Spleen (tissue), 11 donors: ENCODE results near the gene MAPK10. TPM values are rescaled to one million over a fixed set of nuclear protein-coding genes. Genes with fewer than 3 reads are reported as not detected.

Experiments
- DNase-seq: peaks from one replicate; pipeline ENCODE4 v3.0.0-alpha.2; 2020
- H3K27ac ChIP-seq, 8 donors: fragments of 200-600 bp; sonication (generic) in 7 of 8; 1 replicate in 4 of 8; 2 replicates in 4 of 8; pipeline versions ENCODE4 v1.5.0 to v1.8.0; 2016 to 2021; ENCODE audit warnings: inconsistent platforms in 4 of 8, mild to moderate bottlenecking in 4 of 8, moderate library complexity in 1 of 8
- H3K27me3 ChIP-seq, 7 donors: fragments of 200-600 bp; sonication (generic) in 6 of 7; replicated peaks in 1 of 7; 1 replicate in 4 of 7; 2 replicates in 3 of 7; pipeline versions ENCODE4 v1.5.0 to v1.8.0; 2016 to 2021; ENCODE audit warnings: inconsistent platforms in 3 of 7, mild to moderate bottlenecking in 1 of 7
- H3K36me3 ChIP-seq, 6 donors: fragments of 200-600 bp; sonication (generic) in 5 of 6; 1 replicate in 4 of 6; 2 replicates in 2 of 6; pipeline versions ENCODE4 v1.5.0 to v1.8.0; 2016 to 2021; ENCODE audit warnings: inconsistent platforms in 2 of 6
- H3K4me1 ChIP-seq, 6 donors: fragments of 200-600 bp; sonication (generic) in 5 of 6; 1 replicate in 3 of 6; 2 replicates in 3 of 6; pipeline versions ENCODE4 v1.5.0 to v1.8.0; 2016 to 2021; ENCODE audit warnings: inconsistent platforms in 3 of 6
- H3K4me3 ChIP-seq, 8 donors: fragments of 200-600 bp; sonication (generic) in 7 of 8; 1 replicate in 4 of 8; 2 replicates in 4 of 8; pipeline versions ENCODE4 v1.5.0 to v1.8.0; 2016 to 2021; ENCODE audit warnings: inconsistent platforms in 4 of 8, mild to moderate bottlenecking in 4 of 8, moderate library complexity in 2 of 8
- H3K9me3 ChIP-seq, 8 donors: fragments of 200-600 bp; sonication (generic) in 7 of 8; 1 replicate in 4 of 8; 2 replicates in 4 of 8; pipeline versions ENCODE4 v1.5.0 to v1.8.0; 2016 to 2021; ENCODE audit warnings: inconsistent platforms in 4 of 8
- CTCF ChIP-seq, 11 experiments: fragments of 200-600 bp in 7 of 11; fragments of 450-650 bp in 4 of 11; sonication (generic) in 4 of 11; IDR thresholded peaks in 8 of 11; conservative IDR thresholded peaks in 3 of 11; 1 replicate in 7 of 11; 2 replicates in 4 of 11; pipeline versions ENCODE4 v1.4.0 to v1.8.0; 2016 to 2021; ENCODE audit warnings: antibody characterized with exemption in 11 of 11, inconsistent platforms in 4 of 11, mild to moderate bottlenecking in 1 of 11
- POLR2A ChIP-seq, 3 donors: fragments of 450-650 bp; IDR thresholded peaks; one replicate each; pipeline ENCODE4 v1.5.1; 2017; ENCODE audit warnings: antibody characterized with exemption in 3 of 3, mild to moderate bottlenecking in 1 of 3
- POLR2AphosphoS5 ChIP-seq, 3 donors: sonication (generic); formaldehyde crosslinking; IDR thresholded peaks; one replicate each; pipeline ENCODE4 v1.5.1; 2017; ENCODE audit warnings: antibody characterized with exemption in 3 of 3
- WGBS, 5 donors: extraction: QIAGEN DNeasy Blood & Tissue Kit in 3 of 5; methylation state at CpG; one replicate each; pipeline versions ENCODE4 v1.1.5 to v1.1.7; 2013 to 2018; 5-methylcytosine and 5-hydroxymethylcytosine counted together
- intact Hi-C: fragments of 100-400 bp; cut with DNase I; formaldehyde crosslinking; loops from one replicate; pipeline ENCODE4 v1.15.0; 2023; ENCODE audit warnings: low total_unique reads
- polyA plus RNA-seq, 3 donors: library from polyadenylated mRNA; stranded (reverse); fragments of 200-250 nt; gene quantifications; one replicate each; pipeline ENCODE4 v1.2.1, GENCODE V29; 2013
- total RNA-seq, 7 donors: library from RNA; depleted of rRNA in 3 of 7; stranded (reverse); fragments of >200 nt in 3 of 7; fragmentation: NEBNext Ultra II Directional in 4 of 7; extraction: Animal tissue kit (Norgen Biotek cat#: 25700) in 4 of 7; gene quantifications; one replicate each; pipeline versions ENCODE4 v1.1.0 to v1.2.1, GENCODE V29; 2016 to 2021
- donor health status: healthy with polysubstance abuse.
- donor health status: DM: no; HTN: no; CAD: no; lungs with moderate emphysema.
- donor health status: DM: no; HTN: no; CAD: no.
- donor health status: Bipolar disorder and iron deficiency.
- donor health status: healthy.
- donor health status: DM: no; HTN: no; CAD: no.
- donor health status: DM: yes; HTN: yes; CAD: no.

The MAPK10 gene
- total and polyA plus RNA-seq, 10 donors: 3.0 to 40.6 (median 15.2) TPM

- Histone ChIP-seq H3K27me3 (no peaks in the 10 kb centered on the region), H3K36me3 (no peaks in the 10 kb centered on the region), H3K9me3 (peaks cover 0 to 30% (median 0%) of the 10 kb centered on the region in 8 donors), H3K27ac (no peak overlapping the region), H3K4me3 (no peak overlapping the region), H3K4me1 (no peaks in the 10 kb centered on the region)
- intact Hi-C loops: no loop called here
- whole genome bisulfite sequencing, 5 donors: 68 to 85% (median 77%) methylated on average over 1 of the region's 1 CpG
- TF ChIP-seq CTCF (IDR thresholded peaks at IDR 0.05 in 8 of 11, conservative IDR thresholded peaks at IDR 0.05 in 3 of 11) (no peak), POLR2AphosphoS5 (IDR thresholded peaks at IDR 0.05) (no peak), POLR2A (IDR thresholded peaks at IDR 0.05) (no peak)
- no peak for DNase-seq
These were observed 17.0 kb upstream of the MAPK10 start for GRCh38 chr4:86376850-86377249.

GRCh38 chr4:86368433-86368832 lies 8.6 kb upstream of the MAPK10 start:
- intact Hi-C loops: no loop called here
- no peaks in the 10 kb centered on the region for H3K27me3 ChIP-seq
- no peak for DNase-seq
- TF ChIP-seq POLR2AphosphoS5 (IDR thresholded peaks at IDR 0.05) (no peak), CTCF (IDR thresholded peaks at IDR 0.05 in 8 of 11, conservative IDR thresholded peaks at IDR 0.05 in 3 of 11) (no peak), POLR2A (IDR thresholded peaks at IDR 0.05) (no peak)
- peaks cover 0 to 20% (median 0%) of the 10 kb centered on the region in 8 donors for H3K9me3 ChIP-seq
- H3K4me1 ChIP-seq: no peaks in the 10 kb centered on the region
- no peak overlapping the region for H3K4me3 ChIP-seq
- WGBS, 5 donors: 73 to 80% (median 76%) methylated on average over 4 of the region's 4 CpGs
- H3K27ac ChIP-seq: no peak overlapping the region
- H3K36me3 ChIP-seq: no peaks in the 10 kb centered on the region

DNA sequence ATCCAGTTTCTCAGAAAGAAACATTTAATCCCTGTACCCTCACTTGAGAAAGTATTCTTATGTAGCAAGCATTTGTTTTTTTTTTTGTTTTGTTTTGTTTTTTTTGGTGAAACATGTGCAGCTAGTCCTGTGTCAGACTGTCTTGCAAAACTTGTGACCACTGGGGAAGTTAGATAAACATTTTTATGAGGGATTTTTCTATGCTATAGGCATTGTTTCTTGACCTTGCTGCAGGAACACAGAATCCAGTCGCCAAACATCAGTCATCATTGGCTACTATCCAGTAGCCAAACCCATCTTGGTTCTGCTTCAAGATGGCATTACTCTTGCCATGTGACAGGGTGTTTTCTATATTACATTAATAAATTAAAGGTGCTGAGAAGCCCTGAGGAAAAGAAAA lies 7.7 kb upstream of the MAPK10 start:
- DNase-seq: no peak
- Histone ChIP-seq H3K9me3 (peaks cover 0 to 13% (median 0%) of the 10 kb centered on the region in 8 donors), H3K36me3 (no peaks in the 10 kb centered on the region), H3K27me3 (no peaks in the 10 kb centered on the region), H3K27ac (no peak overlapping the region), H3K4me1 (no peaks in the 10 kb centered on the region), H3K4me3 (no peak overlapping the region)
- WGBS, 5 donors: 52 to 97% (median 71%) methylated on average over 1 of the region's 1 CpG
- intact Hi-C loops: no loop called here
- TF ChIP-seq POLR2AphosphoS5 (IDR thresholded peaks at IDR 0.05) (no peak), CTCF (IDR thresholded peaks at IDR 0.05 in 8 of 11, conservative IDR thresholded peaks at IDR 0.05 in 3 of 11) (no peak), POLR2A (IDR thresholded peaks at IDR 0.05) (no peak)

- intact Hi-C loops: no loop called here
- H3K27me3 ChIP-seq: no peaks in the 10 kb centered on the region
- H3K27ac ChIP-seq: no peak overlapping the region
- no peaks in the 10 kb centered on the region for H3K36me3 ChIP-seq
- TF ChIP-seq POLR2AphosphoS5 (IDR thresholded peaks at IDR 0.05): no peak
- TF ChIP-seq CTCF (IDR thresholded peaks at IDR 0.05 in 8 of 11, conservative IDR thresholded peaks at IDR 0.05 in 3 of 11): no peak
- no peak for TF ChIP-seq POLR2A (IDR thresholded peaks at IDR 0.05)
- no peak overlapping the region for H3K4me3 ChIP-seq
- peaks cover 0 to 7% (median 0%) of the 10 kb centered on the region in 8 donors for H3K9me3 ChIP-seq
- no peak for DNase-seq
- H3K4me1 ChIP-seq: no peaks in the 10 kb centered on the region
- WGBS, 5 donors: 68 to 91% (median 80%) methylated on average over 1 of the region's 1 CpG
These were observed 7.1 kb upstream of the MAPK10 start for GRCh38 chr4:86366920-86367319.
